Measurements from ENCODE around the gene POU2F3. TPM values are rescaled to one million over a fixed set of nuclear protein-coding genes. Genes with fewer than 3 reads are reported as not detected.

The POU2F3 gene
- total and polyA plus RNA-seq, 2 of the 8 experiments (the other 6 are each of a cell fraction or from before 2014, with no cell fraction given): 1.0 to 2.1 TPM

- TF ChIP-seq CHD7 (IDR thresholded peaks at IDR 0.05; ENCODE audit: insufficient replicate concordance, low read length) (no peak), MAX (IDR thresholded peaks at IDR 0.05) (no peak), POLR2AphosphoS5 (IDR thresholded peaks at IDR 0.05; ENCODE audit: low read depth, low read length) (no peak), TEAD4 (IDR thresholded peaks at IDR 0.05; ENCODE audit: low read depth, low read length) (no peak), SAP30 (IDR thresholded peaks at IDR 0.05; ENCODE audit: insufficient read depth, insufficient replicate concordance, low read length) (no peak), EGR1 (IDR thresholded peaks at IDR 0.05; ENCODE audit: borderline replicate concordance, low read depth, low read length) (no peak), RXRA (IDR thresholded peaks at IDR 0.05; ENCODE audit: insufficient read depth, low read depth, low read length) (no peak), USF2 (IDR thresholded peaks at IDR 0.05; ENCODE audit: low read length) (no peak)
- TF ChIP-seq, protein P1, sequence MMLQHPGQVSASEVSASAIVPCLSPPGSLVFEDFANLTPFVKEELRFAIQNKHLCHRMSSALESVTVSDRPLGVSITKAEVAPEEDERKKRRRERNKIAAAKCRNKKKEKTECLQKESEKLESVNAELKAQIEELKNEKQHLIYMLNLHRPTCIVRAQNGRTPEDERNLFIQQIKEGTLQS (IDR thresholded peaks at IDR 0.05; ENCODE audit: insufficient read depth, low read depth, low read length): no peak
Measured at GRCh38 chr11:120329556-120329955, 89.6 kb downstream of the POU2F3 start (continued).
